GM19035 (cell line): ENCODE results near the gene ANKRD44.

Experiments used
- ATAC-seq: cut with Tn5 transposase; IDR thresholded peaks from one replicate; pipeline ENCODE4 v1.9.1; 2021; ENCODE audit not compliant: unreplicated experiment

Gene ANKRD44

DNA sequence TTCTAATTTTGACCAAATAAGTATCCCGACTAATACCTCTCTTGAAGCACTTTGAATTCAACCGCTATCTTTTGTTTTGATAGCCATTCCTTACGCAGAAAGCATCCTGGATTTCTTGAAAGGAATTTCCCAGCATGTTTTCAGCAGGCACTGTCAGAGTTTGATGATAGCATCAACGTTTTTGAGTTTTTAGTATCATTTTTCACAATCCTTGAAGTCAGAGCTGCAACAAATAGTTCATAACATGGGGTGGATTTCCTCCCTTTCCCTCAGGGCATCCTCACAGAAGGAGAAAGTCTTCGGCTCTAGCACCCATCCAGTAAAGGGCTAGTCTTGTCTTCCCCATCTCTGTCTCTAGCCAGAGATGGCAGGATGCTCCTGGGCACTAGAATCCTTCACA, 46.2 kb downstream of the ANKRD44 start:
- ATAC-seq = no peak

- no peak for ATAC-seq
Measured at GRCh38 chr2:197263077-197263476, 47.5 kb downstream of the ANKRD44 start.

- peak; percentile 55 for ATAC-seq
Measured at GRCh38 chr2:197261808-197262226, 48.8 kb downstream of the ANKRD44 start.

DNA sequence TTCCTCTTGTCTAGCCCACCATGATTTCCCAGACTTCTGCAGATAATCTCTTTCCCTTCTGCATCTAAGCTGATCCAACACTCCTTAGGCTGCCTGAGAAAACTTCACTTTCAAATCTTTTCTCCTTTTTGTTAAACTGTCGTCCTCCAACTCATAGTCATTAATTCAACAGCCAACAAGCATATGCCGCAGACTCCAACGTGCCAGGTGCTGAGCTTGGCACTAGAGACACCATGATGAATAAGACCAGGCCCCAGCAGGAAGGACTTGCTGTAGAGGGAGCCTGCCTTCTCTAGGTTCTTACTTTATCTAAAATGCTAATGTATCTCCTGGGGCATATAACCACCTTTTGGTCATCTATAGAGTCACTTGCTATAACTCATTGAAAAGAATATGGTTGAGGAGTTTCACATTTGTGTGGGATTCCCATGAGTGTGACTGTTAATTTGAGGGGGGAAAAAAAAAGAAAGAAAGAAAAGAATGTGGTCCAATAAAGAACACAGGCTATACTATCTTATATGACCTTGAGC, 51.0 kb downstream of the ANKRD44 start:
- no peak for ATAC-seq

- ATAC-seq = no peak
Measured at GRCh38 chr2:197258580-197258979, 52.0 kb downstream of the ANKRD44 start.

- no peak for ATAC-seq
Measured at GRCh38 chr2:197256547-197257170, 53.9 kb downstream of the ANKRD44 start.

DNA sequence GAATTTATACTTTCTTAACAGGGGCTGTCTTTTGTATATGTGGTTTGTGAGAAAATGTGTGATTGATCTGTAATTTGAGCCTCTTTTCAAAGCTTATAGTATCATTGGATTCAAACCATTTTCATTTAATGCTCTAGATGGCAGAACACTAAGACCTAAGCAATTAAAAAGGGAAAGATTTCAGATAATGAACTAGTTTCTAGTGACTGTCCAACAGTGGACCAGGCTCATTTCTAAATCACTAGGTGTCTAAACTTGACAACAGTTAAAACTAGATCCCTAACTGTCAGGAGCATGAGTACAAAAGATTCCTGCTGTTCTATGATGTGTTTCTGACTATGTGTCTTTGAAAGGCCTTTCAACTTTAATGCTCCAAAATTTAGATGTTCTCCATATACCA, 54.6 kb downstream of the ANKRD44 start:
- no peak for ATAC-seq

- ATAC-seq = peak; percentile 95
Measured at GRCh38 chr2:197255543-197255942, 55.0 kb downstream of the ANKRD44 start.

GRCh38 chr2:197254776-197255530, 55.6 kb downstream of the ANKRD44 start:
- ATAC-seq = peak; percentile 30

- no peak for ATAC-seq
Measured at GRCh38 chr2:197251576-197251975, 59.0 kb downstream of the ANKRD44 start.

GRCh38 chr2:197251163-197251562, 59.4 kb downstream of the ANKRD44 start:
- no peak for ATAC-seq

DNA sequence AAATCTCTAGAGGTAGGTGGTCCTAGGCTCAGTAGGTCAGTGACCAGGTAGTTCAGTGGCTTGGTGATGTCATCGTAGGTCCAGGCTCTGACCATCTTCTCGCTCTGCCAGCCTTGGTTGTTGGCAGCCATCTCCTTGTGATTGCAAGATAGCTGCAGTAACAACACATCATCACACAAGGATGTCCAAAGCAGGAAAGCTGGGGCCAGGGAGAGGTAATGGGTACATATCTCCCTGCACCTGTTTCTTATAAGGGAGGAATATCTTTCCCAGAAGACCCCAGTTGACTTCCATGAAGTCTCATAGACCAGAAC, 60.5 kb downstream of the ANKRD44 start:
- no peak for ATAC-seq

GRCh38 chr2:197249381-197250083, 61.0 kb downstream of the ANKRD44 start:
- ATAC-seq = no peak

GRCh38 chr2:197248623-197249022, 62.0 kb downstream of the ANKRD44 start:
- ATAC-seq = no peak

DNA sequence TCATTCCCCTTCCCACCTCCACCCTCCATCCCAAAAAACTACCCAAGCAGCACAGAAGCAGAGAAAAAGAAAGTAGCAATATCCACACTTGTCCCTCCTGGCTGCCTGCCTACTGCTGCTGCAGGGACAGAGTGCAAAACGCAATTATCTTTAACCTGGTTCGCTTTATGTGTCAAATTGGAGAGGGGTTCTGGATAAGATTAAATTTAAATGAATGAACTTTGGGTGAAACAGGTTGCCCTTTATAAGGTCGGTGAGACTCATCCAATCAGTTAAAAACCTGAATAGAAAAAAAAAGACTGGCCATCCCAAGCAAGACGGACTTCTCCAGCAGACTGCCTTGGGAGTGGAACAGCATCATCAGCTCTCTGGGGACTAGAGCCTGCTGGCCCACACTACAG, 62.6 kb downstream of the ANKRD44 start:
- ATAC-seq = no peak

DNA sequence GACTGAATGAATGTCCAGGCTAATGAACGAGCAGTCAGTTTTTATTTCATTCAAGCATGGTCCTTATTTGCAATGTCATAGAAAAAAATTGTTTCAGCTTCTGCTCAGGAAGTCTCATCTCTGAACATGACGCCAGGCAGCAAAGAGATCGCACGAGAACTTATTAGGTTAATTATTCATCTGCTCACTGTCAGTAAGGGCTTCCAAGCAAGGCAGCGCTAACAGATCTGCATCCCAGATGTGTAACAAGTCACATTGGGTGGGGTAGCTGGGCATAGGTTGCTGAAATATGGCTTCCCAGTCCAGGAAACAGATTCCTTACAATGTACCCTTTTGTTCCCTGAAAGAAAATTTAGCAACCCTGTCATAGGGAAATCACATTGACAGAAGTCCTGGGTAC, 63.5 kb downstream of the ANKRD44 start:
- ATAC-seq = no peak

DNA sequence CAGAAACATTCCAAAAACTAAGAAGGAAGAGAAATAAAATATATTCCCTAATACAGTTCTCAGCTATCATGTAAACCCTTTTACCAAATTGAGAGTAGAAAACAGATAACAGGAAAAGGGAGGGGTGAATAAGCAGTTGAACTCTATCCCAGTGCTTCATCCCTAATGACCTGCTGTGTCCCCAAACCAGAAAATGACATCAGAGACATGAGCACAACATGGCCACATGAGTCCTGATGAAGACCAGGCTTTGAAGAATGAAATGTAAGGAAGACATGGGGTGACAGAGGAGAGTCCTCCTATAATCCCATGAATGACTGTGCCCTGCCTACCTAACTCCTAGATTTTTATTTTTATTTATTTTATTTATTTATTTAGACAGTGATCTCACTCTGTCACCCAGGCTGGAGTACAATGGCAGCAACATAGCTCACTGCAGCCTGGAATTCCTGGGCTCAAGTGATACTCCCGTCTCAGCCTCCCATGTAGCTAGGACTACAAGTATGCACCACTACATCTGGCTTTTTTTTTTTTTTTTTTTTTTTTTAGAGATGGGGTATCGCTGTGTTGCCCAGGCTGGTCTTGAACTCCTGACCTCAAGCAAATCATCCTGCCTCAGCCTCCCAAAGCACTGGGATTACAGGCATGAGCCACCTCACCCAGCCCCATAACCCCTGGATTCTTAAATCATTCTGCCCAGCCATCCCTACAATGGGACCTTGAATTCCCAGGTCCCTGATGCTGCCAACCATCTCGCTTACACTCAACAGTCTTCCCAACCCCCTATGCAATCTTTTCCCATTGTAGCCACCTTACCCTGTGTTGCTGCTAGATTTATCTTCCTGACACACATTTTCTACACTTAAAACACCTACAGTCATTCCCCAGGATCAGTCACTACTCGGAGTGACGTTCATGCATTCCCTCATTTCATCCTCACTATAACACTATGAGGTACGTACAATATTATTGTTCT, 64.5 kb downstream of the ANKRD44 start:
- no peak for ATAC-seq

- ATAC-seq = no peak
Measured at GRCh38 chr2:197244349-197244748, 66.2 kb downstream of the ANKRD44 start.

DNA sequence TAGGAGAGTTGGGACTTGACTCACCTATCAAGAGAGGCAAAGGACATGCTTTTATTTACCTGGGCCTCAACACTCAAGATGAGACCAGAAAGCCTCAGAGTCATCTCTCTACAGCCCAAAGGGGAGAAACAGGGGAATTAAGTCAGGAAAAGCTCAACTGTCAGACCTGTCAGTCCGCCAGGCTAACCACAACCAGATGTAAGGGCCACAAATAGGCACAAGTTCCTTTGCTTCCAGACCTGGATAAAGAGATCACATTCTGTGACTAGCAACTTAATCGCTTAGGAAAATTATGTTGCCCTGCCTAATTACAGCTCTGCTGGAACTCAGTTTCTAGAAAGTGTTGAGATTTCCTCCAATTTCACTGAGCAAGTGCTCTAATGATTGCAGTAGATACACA, 67.9 kb downstream of the ANKRD44 start:
- no peak for ATAC-seq

- ATAC-seq = no peak
Measured at GRCh38 chr2:197241596-197241995, 69.0 kb downstream of the ANKRD44 start.

- ATAC-seq = no peak
Measured at GRCh38 chr2:197241153-197241552, 69.4 kb downstream of the ANKRD44 start.
